SH-SY5Y (cell line): Measurements from ENCODE around the gene ATP11C.

Experiments
- GATA2 ChIP-seq: IDR thresholded peaks from 2 replicates; pipeline ENCODE4 v1.6.1; 2011; ENCODE audit warnings: mild to moderate bottlenecking, low read depth, low read length
- GATA3 ChIP-seq: IDR thresholded peaks from 2 replicates; pipeline ENCODE4 v1.6.1; 2011; ENCODE audit warnings: low read depth, mild to moderate bottlenecking, low read length, moderate library complexity

- TF ChIP-seq GATA3 (no peak), GATA2 (no peak)
These were observed 40.3 kb downstream of the ATP11C start for GRCh38 chrX:139892512-139892911.
